ENCODE results near the gene COL4A1.

The COL4A1 gene

DNA sequence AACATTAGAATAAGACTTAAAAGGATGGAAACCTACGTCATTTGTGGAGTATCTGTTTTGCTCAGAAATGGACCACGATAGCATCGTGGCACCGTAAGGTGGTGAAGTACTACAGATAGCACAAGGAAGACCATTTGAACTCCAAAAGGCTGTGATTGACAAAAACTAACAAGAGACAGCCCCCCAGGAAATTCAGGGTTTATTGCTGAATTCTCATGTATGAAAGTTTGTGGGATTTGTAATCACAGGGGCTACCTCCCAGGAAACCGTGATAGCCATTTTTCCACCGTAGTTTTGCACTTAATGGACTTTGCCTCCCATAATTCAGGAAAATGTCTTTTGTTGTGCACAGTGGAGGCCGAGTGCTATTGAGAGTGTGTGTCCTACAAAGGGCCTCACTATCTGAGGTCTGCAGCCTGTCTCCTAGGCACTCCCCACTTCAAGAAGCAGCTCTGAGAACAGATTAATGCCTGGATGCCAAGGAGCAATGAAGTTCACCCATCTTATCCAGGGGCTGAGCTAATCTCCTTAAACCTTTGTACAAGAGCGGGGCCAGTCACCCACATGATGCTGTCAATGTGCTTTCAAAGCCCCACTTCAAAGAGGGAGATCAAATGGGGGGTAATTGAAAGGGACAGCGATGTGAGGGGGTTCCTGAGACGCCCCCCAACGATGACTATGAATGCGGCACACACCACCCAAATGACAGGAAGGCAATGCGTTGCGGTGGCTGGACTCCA is 182.6 kb downstream of the COL4A1 start:
- no peak for TF ChIP-seq GATA3 (IDR thresholded peaks at IDR 0.05; ENCODE audit: low read depth, low read length)
- TF ChIP-seq GATA2 (IDR thresholded peaks at IDR 0.05; ENCODE audit: low read depth, low read length) = no peak

DNA sequence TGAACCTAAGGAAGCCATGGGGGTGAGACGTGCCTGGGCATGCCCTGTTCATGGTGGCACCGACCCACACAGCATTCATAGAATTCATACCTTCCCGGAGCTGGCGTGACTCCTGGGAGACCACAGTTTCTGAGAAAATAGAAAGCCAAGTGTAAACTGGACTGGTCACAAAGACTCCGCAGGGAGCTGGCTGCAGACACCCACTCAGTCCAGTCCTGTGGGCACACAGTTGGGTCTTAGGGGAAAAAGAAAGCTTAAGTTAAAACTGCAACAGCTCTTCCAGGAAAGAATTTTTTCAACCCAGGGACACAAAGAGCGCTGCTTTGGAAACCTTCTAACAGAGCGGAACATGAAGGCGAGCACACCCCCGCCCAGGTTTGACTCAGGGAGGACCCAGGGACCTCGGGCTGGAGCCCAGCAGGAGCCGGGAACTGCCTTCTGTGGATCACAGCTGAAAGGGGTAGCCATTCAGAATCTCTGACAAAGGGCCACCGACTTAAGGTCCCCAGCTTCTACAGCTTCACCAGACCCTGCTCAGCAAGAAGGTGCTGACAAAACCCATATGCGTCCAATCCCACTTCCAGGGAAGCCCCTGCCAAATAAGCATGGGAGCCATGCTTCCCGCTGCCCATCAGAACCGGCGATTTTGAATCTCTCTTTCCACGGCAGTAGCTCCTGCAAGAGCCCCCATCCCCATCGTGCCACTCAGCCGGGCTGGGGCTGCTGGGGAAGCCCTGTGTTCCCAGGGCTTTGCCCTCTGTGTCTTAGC is 183.7 kb downstream of the COL4A1 start:
- TF ChIP-seq GATA2 (IDR thresholded peaks at IDR 0.05; ENCODE audit: low read depth, low read length) (no peak), GATA3 (IDR thresholded peaks at IDR 0.05; ENCODE audit: low read depth, low read length) (no peak)

DNA sequence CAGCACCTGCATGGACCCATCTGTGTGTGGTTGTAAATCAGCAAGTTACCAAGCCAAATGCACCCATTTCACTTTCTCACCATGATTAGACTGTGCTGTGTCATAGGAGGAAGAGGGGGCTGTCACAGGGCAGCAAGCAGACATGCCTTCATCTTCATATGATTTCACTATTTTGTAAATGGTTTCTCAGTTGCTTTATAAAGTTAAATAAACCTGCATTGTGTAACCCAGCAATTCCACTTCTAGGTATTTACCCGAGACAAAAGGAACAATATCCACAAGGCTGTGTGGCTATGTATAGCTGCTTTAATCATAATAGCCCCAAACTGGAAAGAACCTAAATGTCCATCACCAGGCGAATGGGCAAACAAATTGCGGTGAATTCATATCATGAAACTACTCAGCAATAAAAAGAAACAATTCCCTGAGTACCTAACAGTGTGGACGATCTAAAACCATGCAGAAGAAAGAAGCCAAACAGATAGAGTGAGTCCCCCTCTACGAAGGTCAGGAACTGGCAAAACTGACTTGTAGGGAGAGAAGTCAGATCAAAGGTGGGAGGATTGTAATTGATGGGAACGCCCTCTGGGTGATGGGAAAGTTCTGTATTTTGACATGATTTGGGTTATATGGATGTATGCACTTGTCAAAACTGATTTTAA is 185.4 kb downstream of the COL4A1 start:
- TF ChIP-seq GATA3 (IDR thresholded peaks at IDR 0.05; ENCODE audit: low read depth, low read length) = no peak

DNA sequence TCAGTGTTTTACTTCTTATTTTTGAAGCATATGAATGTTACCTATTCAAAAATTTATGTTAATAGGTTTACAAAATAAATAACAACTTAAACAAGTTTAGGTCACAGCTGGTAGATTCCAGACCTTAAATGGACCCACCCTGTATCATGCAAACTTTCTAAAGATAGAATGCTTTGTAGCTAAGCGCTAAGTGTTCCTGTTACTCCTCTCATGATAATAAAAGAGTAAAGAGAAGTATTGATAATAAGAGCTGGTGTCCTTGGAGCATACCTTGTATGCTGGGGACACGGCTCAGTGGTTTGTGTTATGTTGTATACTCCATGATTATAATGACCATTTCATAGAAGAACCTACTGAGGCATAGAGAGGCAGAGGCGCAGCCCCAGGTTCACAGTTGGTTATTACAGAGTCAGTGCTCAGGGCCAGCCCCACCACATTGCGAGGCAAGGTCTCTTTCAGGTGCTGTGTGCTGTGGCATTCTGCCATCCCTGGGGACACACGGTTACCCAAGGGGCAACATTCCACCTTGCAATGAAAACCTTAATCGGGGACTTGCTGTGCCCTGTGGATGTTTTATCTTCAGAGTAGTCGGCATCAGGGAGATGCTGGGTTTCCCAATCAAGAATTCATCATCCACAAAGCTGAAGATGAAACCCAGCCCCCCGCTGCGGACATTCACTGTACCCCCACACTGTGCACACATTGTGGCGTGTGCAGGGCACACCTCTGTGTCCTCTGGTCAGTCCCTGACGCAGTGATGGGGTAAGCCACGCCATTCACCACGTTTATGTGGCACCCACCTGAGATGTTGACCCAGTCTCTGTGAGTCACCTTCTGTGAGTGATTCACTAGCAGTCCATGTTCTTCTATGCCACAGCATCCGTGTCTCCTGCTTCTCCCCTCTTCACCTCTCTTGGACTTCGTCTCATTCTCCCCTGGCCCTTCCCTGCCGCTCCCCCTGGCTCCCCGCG is 186.7 kb downstream of the COL4A1 start:
- TF ChIP-seq GATA3 (IDR thresholded peaks at IDR 0.05; ENCODE audit: low read depth, low read length) = no peak
- TF ChIP-seq GATA2 (IDR thresholded peaks at IDR 0.05; ENCODE audit: low read depth, low read length) = no peak

DNA sequence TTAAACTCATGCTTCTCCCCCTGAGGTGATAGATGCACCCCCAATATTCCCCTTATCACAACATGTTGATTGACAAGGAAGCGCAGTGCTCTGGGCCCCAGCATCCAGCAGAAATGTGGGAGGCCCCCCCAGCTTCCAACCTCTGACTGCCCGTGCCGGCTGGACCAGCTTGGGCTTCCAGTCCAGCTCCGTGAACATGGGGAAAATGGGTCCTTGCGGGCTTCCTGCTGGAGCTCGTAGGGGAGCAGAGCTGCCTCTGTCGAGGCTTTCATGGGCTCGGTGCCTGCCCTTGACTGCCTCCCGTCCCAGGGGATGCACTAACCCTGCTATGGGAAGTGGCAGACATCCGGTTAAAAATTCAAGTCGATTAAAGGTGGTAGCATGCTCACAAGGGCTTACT is 188.9 kb downstream of the COL4A1 start:
- no peak for TF ChIP-seq GATA2 (IDR thresholded peaks at IDR 0.05; ENCODE audit: low read depth, low read length)
- TF ChIP-seq GATA3 (IDR thresholded peaks at IDR 0.05; ENCODE audit: low read depth, low read length) = no peak

DNA sequence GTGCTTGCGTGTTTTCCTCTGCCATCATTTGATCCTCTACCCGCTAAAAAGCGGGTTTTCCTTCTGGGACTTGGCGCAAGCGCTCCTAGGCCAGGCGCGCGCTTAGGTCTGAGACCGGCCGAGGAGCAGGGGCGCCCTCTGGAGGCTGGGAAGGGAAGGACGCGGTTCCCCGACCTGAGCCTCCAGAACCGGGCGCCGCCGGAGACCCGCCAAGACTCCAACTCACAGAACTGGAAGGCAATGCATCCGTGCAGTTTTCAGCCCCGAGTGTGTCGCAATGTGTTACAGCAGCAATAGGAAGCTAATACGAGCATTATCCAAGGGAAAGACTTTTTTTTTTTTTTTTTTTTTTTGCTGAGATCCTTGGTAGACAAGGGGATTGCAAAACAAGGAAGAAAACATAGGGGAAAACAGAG is 190.9 kb downstream of the COL4A1 start:
- no peak for TF ChIP-seq GATA2 (IDR thresholded peaks at IDR 0.05; ENCODE audit: low read depth, low read length)
- no peak for TF ChIP-seq GATA3 (IDR thresholded peaks at IDR 0.05; ENCODE audit: low read depth, low read length)

DNA sequence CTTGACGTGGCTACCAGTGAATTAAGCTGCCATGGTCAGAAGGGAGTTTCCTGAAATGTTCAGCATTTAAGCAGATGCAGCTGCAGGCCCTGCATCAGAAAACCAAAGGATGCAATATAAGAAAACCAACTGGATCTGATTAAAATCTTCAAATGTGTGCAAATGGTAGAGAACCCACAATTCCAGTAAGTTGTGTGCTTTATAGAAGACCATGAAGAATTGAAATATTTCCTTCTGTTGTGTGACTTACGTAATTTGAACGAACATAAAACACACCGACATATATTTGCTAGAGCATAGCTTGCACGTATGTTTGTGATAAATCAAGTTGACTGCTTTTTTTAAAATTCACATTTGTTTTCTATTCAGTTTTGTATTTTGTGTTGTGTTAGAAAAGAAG is 191.4 kb downstream of the COL4A1 start:
- TF ChIP-seq GATA3 (IDR thresholded peaks at IDR 0.05; ENCODE audit: low read depth, low read length) = no peak

DNA sequence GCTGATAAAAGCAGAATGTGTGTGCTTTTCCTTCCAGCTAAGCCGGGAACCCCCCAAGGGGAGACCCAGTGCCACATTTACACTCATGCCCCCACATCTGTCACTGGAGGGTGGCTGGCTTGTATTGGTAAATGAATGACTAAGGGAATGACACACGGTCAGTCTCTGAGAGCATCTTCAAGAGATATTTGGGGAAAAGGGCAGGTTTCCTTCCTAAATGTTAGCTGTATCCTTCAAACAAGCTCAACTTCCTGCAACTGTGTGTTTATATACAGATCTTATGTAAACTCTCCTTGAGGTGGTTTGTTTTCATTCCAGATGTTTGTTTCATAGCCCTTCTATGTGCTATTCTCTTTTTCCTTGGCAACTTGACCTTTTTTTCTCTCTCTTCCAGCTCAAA is 192.6 kb downstream of the COL4A1 start:
- TF ChIP-seq GATA3 (IDR thresholded peaks at IDR 0.05; ENCODE audit: low read depth, low read length) (no peak), GATA2 (IDR thresholded peaks at IDR 0.05; ENCODE audit: low read depth, low read length) (no peak)

DNA sequence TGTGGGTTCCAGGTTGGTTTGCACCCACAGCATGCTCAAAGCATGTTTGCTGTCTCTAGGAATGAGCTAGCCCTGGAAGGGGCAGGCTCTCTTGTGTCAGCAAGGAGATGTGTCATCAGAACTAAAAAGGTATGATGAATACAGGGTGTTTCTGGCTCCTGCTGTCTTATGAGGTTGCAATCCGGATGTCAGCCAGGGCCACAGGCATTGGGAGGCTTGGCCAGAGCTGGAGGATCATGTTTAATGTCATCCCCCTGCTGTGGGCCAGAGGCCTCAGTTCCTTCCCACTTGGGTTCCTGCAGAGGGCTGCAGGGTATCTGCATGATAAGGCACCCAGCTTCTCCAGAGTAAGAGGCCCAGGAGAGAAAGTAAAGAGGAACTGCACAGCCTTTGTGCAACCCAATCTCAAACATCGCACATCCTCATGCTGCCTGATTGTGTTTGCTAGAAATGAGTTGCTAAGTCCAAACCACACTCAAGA is 193.6 kb downstream of the COL4A1 start:
- TF ChIP-seq GATA2 (IDR thresholded peaks at IDR 0.05; ENCODE audit: low read depth, low read length) (no peak), GATA3 (IDR thresholded peaks at IDR 0.05; ENCODE audit: low read depth, low read length) (no peak)

DNA sequence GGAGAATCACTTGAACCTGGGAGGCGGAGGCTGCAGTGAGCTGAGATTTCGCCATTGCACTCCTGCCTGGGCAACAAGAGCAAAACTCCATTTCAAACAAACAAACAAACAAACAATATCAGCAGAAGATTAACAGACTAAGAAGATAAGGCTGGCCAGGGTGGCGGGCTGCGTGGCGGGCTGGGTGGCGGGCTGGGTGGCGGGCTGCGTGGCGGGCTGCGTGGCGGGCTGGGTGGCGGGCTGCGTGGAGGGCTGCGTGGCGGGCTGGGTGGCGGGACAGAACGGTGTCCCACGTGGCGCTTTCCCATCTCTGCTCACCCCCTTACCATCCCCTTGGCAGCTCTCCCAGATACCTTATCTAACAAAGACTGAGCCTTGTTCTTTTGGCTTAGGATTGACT is 196.2 kb downstream of the COL4A1 start:
- TF ChIP-seq GATA2 (IDR thresholded peaks at IDR 0.05; ENCODE audit: low read depth, low read length) (no peak), GATA3 (IDR thresholded peaks at IDR 0.05; ENCODE audit: low read depth, low read length) (no peak)

DNA sequence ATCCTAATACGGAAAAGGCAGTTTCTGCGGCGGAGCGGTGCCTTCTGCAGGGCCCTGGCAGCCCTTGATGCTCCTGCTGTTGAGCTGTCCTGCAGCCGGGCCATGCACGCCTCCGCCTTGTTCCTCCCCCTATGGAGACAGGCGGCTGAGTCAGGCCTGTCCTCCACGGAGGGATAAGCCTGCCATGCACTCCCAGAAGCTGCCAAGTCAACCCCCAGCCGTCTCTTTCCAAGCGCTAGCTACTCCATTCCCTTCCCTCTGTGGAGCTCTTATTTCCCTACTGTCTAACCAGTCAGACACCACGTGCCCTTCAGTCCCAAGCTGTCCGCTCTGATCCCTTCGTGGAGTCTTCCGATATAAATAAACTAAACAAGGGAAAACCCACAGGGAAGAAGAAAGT is 197.0 kb downstream of the COL4A1 start:
- TF ChIP-seq GATA3 (IDR thresholded peaks at IDR 0.05; ENCODE audit: low read depth, low read length) (no peak), GATA2 (IDR thresholded peaks at IDR 0.05; ENCODE audit: low read depth, low read length) (no peak)

DNA sequence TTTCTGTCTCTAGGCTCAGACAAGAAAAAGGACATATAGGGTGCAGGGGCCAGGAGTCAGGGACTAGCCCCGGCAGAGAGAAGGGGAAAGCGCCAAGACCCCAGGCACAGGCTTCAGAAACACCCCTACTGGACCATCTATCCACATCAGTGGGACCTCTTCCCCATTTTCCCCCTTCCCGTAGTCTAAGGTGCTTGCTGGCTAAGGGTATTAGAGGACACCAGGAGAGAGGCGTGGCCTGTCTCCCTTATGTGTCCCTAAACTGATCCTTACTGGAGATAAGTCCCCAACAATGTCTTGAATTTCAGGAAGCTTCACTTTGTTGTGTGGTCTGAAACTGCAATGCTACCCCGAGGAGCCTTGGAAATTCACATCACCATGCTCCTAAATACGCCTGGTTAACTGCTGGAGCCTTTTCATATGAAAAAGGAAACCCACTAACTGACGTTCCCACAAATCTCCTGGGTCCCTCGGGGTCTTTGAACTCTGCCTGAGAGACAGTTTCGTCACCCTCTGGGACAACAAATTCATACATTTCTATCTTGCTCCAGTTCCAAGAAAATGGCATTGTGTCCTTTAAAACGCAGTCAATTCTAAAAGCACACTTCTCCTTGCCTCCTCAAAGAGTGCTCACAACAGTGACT is 197.7 kb downstream of the COL4A1 start:
- TF ChIP-seq GATA2 (IDR thresholded peaks at IDR 0.05; ENCODE audit: low read depth, low read length) = no peak
- no peak for TF ChIP-seq GATA3 (IDR thresholded peaks at IDR 0.05; ENCODE audit: low read depth, low read length)

Data from SH-SY5Y (cell line).